Measurements from ENCODE around the gene NLK. TPM values are rescaled to one million over a fixed set of nuclear protein-coding genes. Genes with fewer than 3 reads are reported as not detected.

NLK gene
- total RNA-seq, 1 experiment from 2014 or later, result 14.9 TPM

DNA sequence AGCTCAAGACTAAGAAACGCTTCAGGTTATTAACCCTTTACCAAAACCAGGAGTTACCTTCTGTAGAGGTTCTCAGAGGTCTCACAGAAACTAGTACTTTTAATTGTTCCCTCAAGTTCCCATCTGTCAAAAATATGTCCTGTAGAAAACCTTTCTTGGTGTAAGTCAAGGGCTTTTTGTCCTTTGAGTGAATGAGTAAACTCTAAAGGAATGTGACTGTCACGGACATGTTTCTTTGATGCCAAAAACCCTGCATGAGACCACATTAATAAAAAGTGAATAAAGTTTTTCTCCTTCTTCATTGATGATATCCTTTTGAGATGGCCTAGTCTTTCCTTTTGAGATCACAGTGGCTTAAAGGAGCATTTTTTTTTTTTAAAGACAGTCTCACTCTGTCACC lies 102.9 kb downstream of the NLK start:
- Histone ChIP-seq H3K27ac (ENCODE audit: low read length) (no peak overlapping the region), H3K9me2 (replicated peaks; ENCODE audit: low read length) (no peaks in the 10 kb centered on the region), H3K36me3 (ENCODE audit: low read depth, low read length) (no peaks in the 10 kb centered on the region), H3K9me3 (ENCODE audit: low read length) (no peaks in the 10 kb centered on the region), H3F3A (ENCODE audit: low read length, unreplicated experiment) (no peaks in the 10 kb centered on the region), H3K4me2 (ENCODE audit: low read length) (no peak overlapping the region), H3K9ac (ENCODE audit: low read length) (no peak overlapping the region), H3K27me3 (ENCODE audit: low read length) (no peaks in the 10 kb centered on the region), H3K4me1 (ENCODE audit: insufficient read depth, low read length) (no peaks in the 10 kb centered on the region), H3K79me2 (ENCODE audit: low read length) (no peaks in the 10 kb centered on the region), H3K4me3 (ENCODE audit: low read length) (no peak overlapping the region), H4K20me1 (ENCODE audit: low read length) (no peaks in the 10 kb centered on the region), H2AFZ (ENCODE audit: low read length) (no peak overlapping the region)
- intact Hi-C loops (cut with micrococcal nuclease), result no loop called here
- TF ChIP-seq, protein P1, sequence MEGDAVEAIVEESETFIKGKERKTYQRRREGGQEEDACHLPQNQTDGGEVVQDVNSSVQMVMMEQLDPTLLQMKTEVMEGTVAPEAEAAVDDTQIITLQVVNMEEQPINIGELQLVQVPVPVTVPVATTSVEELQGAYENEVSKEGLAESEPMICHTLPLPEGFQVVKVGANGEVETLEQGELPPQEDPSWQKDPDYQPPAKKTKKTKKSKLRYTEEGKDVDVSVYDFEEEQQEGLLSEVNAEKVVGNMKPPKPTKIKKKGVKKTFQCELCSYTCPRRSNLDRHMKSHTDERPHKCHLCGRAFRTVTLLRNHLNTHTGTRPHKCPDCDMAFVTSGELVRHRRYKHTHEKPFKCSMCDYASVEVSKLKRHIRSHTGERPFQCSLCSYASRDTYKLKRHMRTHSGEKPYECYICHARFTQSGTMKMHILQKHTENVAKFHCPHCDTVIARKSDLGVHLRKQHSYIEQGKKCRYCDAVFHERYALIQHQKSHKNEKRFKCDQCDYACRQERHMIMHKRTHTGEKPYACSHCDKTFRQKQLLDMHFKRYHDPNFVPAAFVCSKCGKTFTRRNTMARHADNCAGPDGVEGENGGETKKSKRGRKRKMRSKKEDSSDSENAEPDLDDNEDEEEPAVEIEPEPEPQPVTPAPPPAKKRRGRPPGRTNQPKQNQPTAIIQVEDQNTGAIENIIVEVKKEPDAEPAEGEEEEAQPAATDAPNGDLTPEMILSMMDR (conservative IDR thresholded peaks at IDR 0.05; ENCODE audit: low read depth, low read length), result no peak
- TF ChIP-seq EZH2phosphoT487 (IDR thresholded peaks at IDR 0.05; ENCODE audit: borderline replicate concordance, low read length) (no peak), EZH2 (IDR thresholded peaks at IDR 0.05; ENCODE audit: low read length, unreplicated experiment) (no peak)
- BruUV-seq (replicated peaks), result no TSS peak
- CTCF ChIA-PET, result no interaction called here
- POLR2A ChIA-PET (ENCODE audit: unreplicated experiment), result no interaction called here
- peak; percentile 11 for DNase-seq
- ATAC-seq, result no peak

DNA sequence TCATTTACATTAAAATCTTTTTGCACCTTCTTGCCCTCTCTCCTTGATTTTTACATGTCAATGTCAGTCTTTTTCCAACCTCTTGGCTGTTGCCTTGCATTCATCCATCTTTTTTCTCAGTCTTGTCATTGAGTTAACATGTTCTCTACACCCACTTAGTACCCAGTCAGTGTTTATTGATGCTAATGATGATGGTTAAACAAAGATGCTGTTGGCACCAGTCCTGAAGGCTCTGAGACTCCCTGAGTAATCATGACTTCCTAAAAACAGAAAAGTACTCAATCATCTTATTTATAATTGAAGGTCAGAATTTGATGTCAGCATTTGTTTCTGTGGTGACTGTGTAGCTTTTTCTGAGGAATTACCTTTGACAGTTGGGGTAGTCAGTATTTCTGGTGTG lies 104.5 kb downstream of the NLK start:
- no peak for TF ChIP-seq EZH2 (IDR thresholded peaks at IDR 0.05; ENCODE audit: low read length, unreplicated experiment)
- TF ChIP-seq, protein P1 (conservative IDR thresholded peaks at IDR 0.05; ENCODE audit: low read depth, low read length), result no peak
- no peak for TF ChIP-seq EZH2phosphoT487 (IDR thresholded peaks at IDR 0.05; ENCODE audit: borderline replicate concordance, low read length)
- no peak for ATAC-seq
- no TSS peak for BruUV-seq (replicated peaks)
- Histone ChIP-seq H3K4me1 (ENCODE audit: insufficient read depth, low read length) (no peaks in the 10 kb centered on the region), H3K4me3 (ENCODE audit: low read length) (no peak overlapping the region), H2AFZ (ENCODE audit: low read length) (no peak overlapping the region), H4K20me1 (ENCODE audit: low read length) (no peaks in the 10 kb centered on the region), H3K4me2 (ENCODE audit: low read length) (no peak overlapping the region), H3K36me3 (ENCODE audit: low read depth, low read length) (no peaks in the 10 kb centered on the region), H3F3A (ENCODE audit: low read length, unreplicated experiment) (no peaks in the 10 kb centered on the region), H3K9me3 (ENCODE audit: low read length) (no peaks in the 10 kb centered on the region), H3K79me2 (ENCODE audit: low read length) (no peaks in the 10 kb centered on the region), H3K9ac (ENCODE audit: low read length) (no peak overlapping the region), H3K27ac (ENCODE audit: low read length) (no peak overlapping the region), H3K27me3 (ENCODE audit: low read length) (no peaks in the 10 kb centered on the region), H3K9me2 (replicated peaks; ENCODE audit: low read length) (no peaks in the 10 kb centered on the region)
- ChIA-PET POLR2A (ENCODE audit: unreplicated experiment) (no interaction called here), CTCF (no interaction called here)
- DNase-seq, result no peak
- intact Hi-C loops (cut with micrococcal nuclease), result no loop called here

DNA sequence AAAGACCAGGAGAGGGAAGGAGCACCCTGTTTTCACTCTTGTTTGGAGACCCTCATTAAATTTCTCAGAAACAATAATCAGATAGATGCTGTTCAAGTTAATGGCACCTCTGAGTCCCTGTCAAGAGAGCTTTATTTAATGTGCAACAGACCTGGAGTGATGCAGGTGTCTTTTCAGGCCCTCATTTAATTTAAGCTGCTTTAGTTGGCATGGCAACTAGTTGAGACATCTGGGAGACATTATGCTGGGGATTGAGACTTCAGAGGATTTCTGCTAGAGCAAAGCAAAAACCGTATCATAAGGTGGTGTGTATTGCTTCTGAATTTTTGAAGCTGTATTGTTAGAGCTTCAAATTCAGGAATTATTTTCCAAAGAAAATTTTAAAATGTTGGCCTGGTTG lies 108.5 kb downstream of the NLK start:
- Histone ChIP-seq H3K4me1 (ENCODE audit: insufficient read depth, low read length) (no peaks in the 10 kb centered on the region), H3K9me3 (ENCODE audit: low read length) (no peaks in the 10 kb centered on the region), H3F3A (ENCODE audit: low read length, unreplicated experiment) (no peaks in the 10 kb centered on the region), H3K9me2 (replicated peaks; ENCODE audit: low read length) (no peaks in the 10 kb centered on the region), H3K27me3 (ENCODE audit: low read length) (no peaks in the 10 kb centered on the region), H3K9ac (ENCODE audit: low read length) (no peak overlapping the region), H3K4me3 (ENCODE audit: low read length) (no peak overlapping the region), H2AFZ (ENCODE audit: low read length) (no peak overlapping the region), H4K20me1 (ENCODE audit: low read length) (no peaks in the 10 kb centered on the region), H3K36me3 (ENCODE audit: low read depth, low read length) (no peaks in the 10 kb centered on the region), H3K27ac (ENCODE audit: low read length) (no peak overlapping the region), H3K4me2 (ENCODE audit: low read length) (no peak overlapping the region), H3K79me2 (ENCODE audit: low read length) (no peaks in the 10 kb centered on the region)
- DNase-seq (no peak), ATAC-seq (no peak)
- BruUV-seq (replicated peaks), result no TSS peak
- intact Hi-C loops (cut with micrococcal nuclease), result no loop called here
- ChIA-PET CTCF (no interaction called here), POLR2A (ENCODE audit: unreplicated experiment) (no interaction called here)
- TF ChIP-seq, protein P1 (conservative IDR thresholded peaks at IDR 0.05; ENCODE audit: low read depth, low read length), result no peak
- TF ChIP-seq EZH2 (IDR thresholded peaks at IDR 0.05; ENCODE audit: low read length, unreplicated experiment) (no peak), EZH2phosphoT487 (IDR thresholded peaks at IDR 0.05; ENCODE audit: borderline replicate concordance, low read length) (no peak)
